H1 (cell line): ENCODE results near the gene MRPS24. TPM values are rescaled to one million over a fixed set of nuclear protein-coding genes. Genes with fewer than 3 reads are reported as not detected.

Source experiments
- BACH1 ChIP-seq: IDR thresholded peaks from 2 replicates; pipeline ENCODE4 v1.6.1; 2012; ENCODE audit warnings: low read length, improper control_type of control experiment
- POU5F1 ChIP-seq: IDR thresholded peaks from 2 replicates; pipeline ENCODE4 v1.6.1; 2011; ENCODE audit warnings: low read depth, mild to moderate bottlenecking, low read length, moderate library complexity
- TAF1 ChIP-seq: IDR thresholded peaks from 2 replicates; pipeline ENCODE4 v1.6.1; 2011; ENCODE audit warnings: mild to moderate bottlenecking, low read depth, low read length
- polyA plus RNA-seq, 7 experiments: library from polyadenylated mRNA; depleted of rRNA in 3 of 7; stranded (reverse) in 5 of 7; unstranded in 2 of 7; fragments of >200 nt in 5 of 7; fragments of 200-250 nt in 2 of 7; gene quantifications; 1 replicate in 5 of 7; 2 replicates in 1 of 7; 4 replicates in 1 of 7; pipeline versions ENCODE4 v1.2.1 to v1.2.3, GENCODE V29; 2011 to 2013; ENCODE audit warnings: missing spikeins in 2 of 7, mixed read lengths in 2 of 7
- total RNA-seq: library from RNA; stranded (reverse); fragmentation: NEBNext Ultra II Directional; extraction: Animal tissue kit (Norgen Biotek cat#: 25700); gene quantifications from 2 replicates; pipeline ENCODE4 v1.2.1, GENCODE V29; 2021

Gene MRPS24
- total and polyA plus RNA-seq, 2 of the 8 experiments (the other 6 are each of a cell fraction or from before 2014, with no cell fraction given) = 133 to 347 TPM

GRCh38 chr7:43847496-43847895 lies 21.8 kb downstream of the MRPS24 start (continued):
- TF ChIP-seq TAF1 (no peak), POU5F1 (no peak), BACH1 (no peak)
